Fibroblast of villous mesenchyme (primary cell): ENCODE measurements around the gene SQOR. TPM values are rescaled to one million over a fixed set of nuclear protein-coding genes. Genes with fewer than 3 reads are reported as not detected.

ENCODE experiments used
- DNase-seq: peaks from one replicate; pipeline ENCODE4 v3.0.0-alpha.2; 2010; ENCODE audit warnings: low read depth
- H3K4me3 ChIP-seq: 2 replicates; pipeline ENCODE4 v1.5.1; 2011; ENCODE audit warnings: low read depth, mild to moderate bottlenecking, low read length
- CTCF ChIP-seq: IDR thresholded peaks from 2 replicates; pipeline ENCODE4 v1.5.1; 2012; ENCODE audit warnings: low read depth, mild to moderate bottlenecking, low read length; ENCODE audit not compliant: insufficient read depth
- total RNA-seq: library from RNA; depleted of rRNA; stranded (reverse); fragments of >200 nt; gene quantifications from 2 replicates; pipeline ENCODE4 v1.2.3, GENCODE V29; 2012

Gene SQOR
- total RNA-seq, 1 donor = 81.6 TPM

- no peak overlapping the region for H3K4me3 ChIP-seq
- DNase-seq = no peak
- no peak for TF ChIP-seq CTCF
Measured at GRCh38 chr15:45667002-45667401, 32.2 kb downstream of the SQOR start.

GRCh38 chr15:45668386-45668785, 33.6 kb downstream of the SQOR start:
- no peak overlapping the region for H3K4me3 ChIP-seq
- no peak for TF ChIP-seq CTCF
- no peak for DNase-seq

GRCh38 chr15:45669422-45669821, 34.6 kb downstream of the SQOR start:
- H3K4me3 ChIP-seq = no peak overlapping the region
- no peak for TF ChIP-seq CTCF
- DNase-seq = no peak

- peak; percentile 72 for DNase-seq
- TF ChIP-seq CTCF = no peak
- H3K4me3 ChIP-seq = no peak overlapping the region
Measured at GRCh38 chr15:45670091-45670490, 35.3 kb downstream of the SQOR start.

GRCh38 chr15:45670511-45670910, 35.7 kb downstream of the SQOR start:
- no peak for TF ChIP-seq CTCF
- H3K4me3 ChIP-seq = no peak overlapping the region
- DNase-seq = peak; percentile 81

- DNase-seq = no peak
- no peak overlapping the region for H3K4me3 ChIP-seq
- TF ChIP-seq CTCF = no peak
Measured at GRCh38 chr15:45674677-45675076, 39.8 kb downstream of the SQOR start.

- no peak for DNase-seq
- TF ChIP-seq CTCF = no peak
- no peak overlapping the region for H3K4me3 ChIP-seq
Measured at GRCh38 chr15:45677797-45678196, 43.0 kb downstream of the SQOR start.
